Prostate gland (tissue), 2 donors: ENCODE results near the gene GEMIN4. TPM values are rescaled to one million over a fixed set of nuclear protein-coding genes. Genes with fewer than 3 reads are reported as not detected.
A peak's percentile ranks its signal among the peaks of the same experiment; 100 is the strongest.
"Not testable (repeated sequence)": the region's sequence is repeated elsewhere in the genome, so short reads cannot be mapped to it uniquely, and the experiment has no call there.

Experiments used
- DNase-seq: peaks from one replicate; pipeline ENCODE4 v3.0.0-alpha.2; 2019; ENCODE audit warnings: low spot score
- H3K27ac ChIP-seq, 2 donors: fragments of 200-600 bp; sonication (generic); 2 replicates each; pipeline ENCODE4 v1.5.1; 2017 to 2019
- H3K27me3 ChIP-seq: fragments of 200-600 bp; sonication (generic); replicated peaks from 2 replicates; pipeline ENCODE4 v1.5.1; 2019; ENCODE audit not compliant: insufficient read depth
- H3K36me3 ChIP-seq, 2 donors: fragments of 200-600 bp; sonication (generic); 1 replicate in 1 of 2; 2 replicates in 1 of 2; pipeline versions ENCODE4 v1.5.1 to v1.8.1; 2017 to 2019
- H3K4me1 ChIP-seq: fragments of 200-600 bp; sonication (generic); replicated peaks from 2 replicates; pipeline ENCODE4 v1.5.1; 2019
- H3K4me3 ChIP-seq, 2 donors: fragments of 200-600 bp; sonication (generic); 2 replicates each; pipeline ENCODE4 v1.5.1; 2017 to 2019
- H3K9me3 ChIP-seq: fragments of 200-600 bp; sonication (generic); 2 replicates; pipeline ENCODE4 v1.5.1; 2017
- CTCF ChIP-seq, 4 experiments: fragments of 200-600 bp in 2 of 4; fragments of 450-650 bp in 2 of 4; sonication (generic) in 2 of 4; IDR thresholded peaks; 1 replicate in 3 of 4; 2 replicates in 1 of 4; pipeline ENCODE4 v1.5.1; 2016 to 2019; ENCODE audit warnings: antibody characterized with exemption in 4 of 4, mild to moderate bottlenecking in 2 of 4, moderate library complexity in 2 of 4
- POLR2A ChIP-seq: fragments of 450-650 bp; IDR thresholded peaks from one replicate; pipeline ENCODE4 v1.6.1; 2016; ENCODE audit warnings: antibody characterized with exemption, mild to moderate bottlenecking
- POLR2AphosphoS5 ChIP-seq: sonication (generic); formaldehyde crosslinking; IDR thresholded peaks from one replicate; pipeline ENCODE4 v1.6.1; 2017; ENCODE audit warnings: antibody characterized with exemption
- WGBS: methylation state at CpG from one replicate; pipeline ENCODE4 v1.1.5; 2018; 5-methylcytosine and 5-hydroxymethylcytosine counted together
- intact Hi-C: fragments of 100-400 bp; cut with DNase I; formaldehyde crosslinking; loops from one replicate; pipeline ENCODE4 v1.14.2; 2022
- total RNA-seq, 2 donors: library from RNA; depleted of rRNA; stranded (reverse); fragments of >200 nt; gene quantifications; one replicate each; pipeline ENCODE4 v1.1.0, GENCODE V29; 2016

Gene GEMIN4
- total RNA-seq, 2 donors from 2014 or later = 27.9 to 33.1 TPM

GRCh38 chr17:700504-701094, 51.5 kb downstream of the GEMIN4 start:
- peak; percentile 48 to 81 (median 76) for TF ChIP-seq CTCF (IDR thresholded peaks at IDR 0.05)
- no peak for TF ChIP-seq POLR2A
- no peak for TF ChIP-seq POLR2AphosphoS5
- H3K27ac ChIP-seq = no peak overlapping the region
- H3K36me3 ChIP-seq = no peaks in the 10 kb centered on the region
- H3K4me1 ChIP-seq = no peaks in the 10 kb centered on the region
- no peak overlapping the region for H3K4me3 ChIP-seq
- no peak for DNase-seq
- H3K9me3 ChIP-seq = no peaks in the 10 kb centered on the region
- intact Hi-C loops = loop anchor here (2.0 kb wide), 1 partner anchor 288 kb away; no protein-coding TSS in a partner anchor
- no peaks in the 10 kb centered on the region for H3K27me3 ChIP-seq
- 74% methylated on average over 1 of the region's 1 CpG for WGBS

GRCh38 chr17:699345-699744, 52.7 kb downstream of the GEMIN4 start:
- no peak overlapping the region for H3K4me3 ChIP-seq
- TF ChIP-seq CTCF (IDR thresholded peaks at IDR 0.05) (no peak), POLR2AphosphoS5 (peak; percentile 54), POLR2A (no peak)
- peak; percentile 43 for DNase-seq
- H3K36me3 ChIP-seq = no peaks in the 10 kb centered on the region
- WGBS = 43% methylated on average over 7 of the region's 7 CpGs
- H3K27ac ChIP-seq = peak overlapping the region; percentile 15 to 17
- H3K9me3 ChIP-seq = no peaks in the 10 kb centered on the region
- no peaks in the 10 kb centered on the region for H3K27me3 ChIP-seq
- no peaks in the 10 kb centered on the region for H3K4me1 ChIP-seq
- intact Hi-C loops = loop anchor here (10.0 kb wide), 1 partner anchor 145 kb away; no protein-coding TSS in a partner anchor

- not testable (repeated sequence) for DNase-seq, H3K36me3 ChIP-seq, H3K27ac ChIP-seq, H3K4me3 ChIP-seq, H3K9me3 ChIP-seq, H3K4me1 ChIP-seq, H3K27me3 ChIP-seq
- intact Hi-C loops = loop anchor here (10.0 kb wide), 1 partner anchor 143 kb away; no protein-coding TSS in a partner anchor
- 81% methylated on average over 2 of the region's 2 CpGs for WGBS
Observed at GRCh38 chr17:698096-698495, 54.0 kb downstream of the GEMIN4 start.

GRCh38 chr17:697682-698081, 54.4 kb downstream of the GEMIN4 start:
- 95% methylated on average over 8 of the region's 8 CpGs for WGBS
- DNase-seq = no peak
- H3K4me1 ChIP-seq = no peaks in the 10 kb centered on the region
- no peaks in the 10 kb centered on the region for H3K27me3 ChIP-seq
- H3K9me3 ChIP-seq = no peaks in the 10 kb centered on the region
- intact Hi-C loops = loop anchor here (10.0 kb wide), 1 partner anchor 143 kb away; no protein-coding TSS in a partner anchor
- no peak overlapping the region for H3K27ac ChIP-seq
- H3K4me3 ChIP-seq = no peak overlapping the region
- TF ChIP-seq CTCF (IDR thresholded peaks at IDR 0.05) = no peak
- H3K36me3 ChIP-seq = no peaks in the 10 kb centered on the region

- H3K4me3 ChIP-seq = no peak overlapping the region
- no peaks in the 10 kb centered on the region for H3K9me3 ChIP-seq
- 27% methylated on average over 2 of the region's 2 CpGs for WGBS
- no peak for DNase-seq
- H3K36me3 ChIP-seq = no peaks in the 10 kb centered on the region
- no peaks in the 10 kb centered on the region for H3K4me1 ChIP-seq
- TF ChIP-seq POLR2AphosphoS5 (no peak), CTCF (IDR thresholded peaks at IDR 0.05) (no peak), POLR2A (no peak)
- H3K27ac ChIP-seq = no peak overlapping the region
- no peaks in the 10 kb centered on the region for H3K27me3 ChIP-seq
- intact Hi-C loops = loop anchor here (10.0 kb wide), 1 partner anchor 142 kb away; no protein-coding TSS in a partner anchor
Observed at GRCh38 chr17:696369-696768, 55.7 kb downstream of the GEMIN4 start.

Other genes with a start within 250 kb of the GEMIN4 start
- 10 to 100 TPM; 24.5 to 64.4 TPM for gene VPS53, start 37.4 kb downstream of the GEMIN4 start, total RNA-seq
- gene TLCD3A, start 19.7 kb downstream of the GEMIN4 start, total RNA-seq = 10 to 100 TPM in 1 of 2 donors, 1 to 10 TPM in 1; 8.1 to 12.0 TPM
- 100 to 1,000 TPM in 1 of 2 donors, 10 to 100 TPM in 1; 72.4 to 113 TPM for gene GLOD4, start 30.0 kb upstream of the GEMIN4 start, total RNA-seq
- gene MRM3, start 30.1 kb upstream of the GEMIN4 start, total RNA-seq = 10 to 100 TPM; 15.1 to 22.3 TPM
- 10 to 100 TPM; 56.2 to 56.7 TPM for gene NXN, start 227.5 kb upstream of the GEMIN4 start, total RNA-seq
- gene TIMM22, start 244.9 kb upstream of the GEMIN4 start, total RNA-seq = 10 to 100 TPM; 15.1 to 20.3 TPM